Left forelimb (tissue), 1 donor: ENCODE data around the gene KCNAB3.

Experiments
- DNase-seq: peaks from one replicate; pipeline ENCODE4 v3.0.0-alpha.2; 2018; ENCODE audit warnings: low spot score

The KCNAB3 gene

DNA sequence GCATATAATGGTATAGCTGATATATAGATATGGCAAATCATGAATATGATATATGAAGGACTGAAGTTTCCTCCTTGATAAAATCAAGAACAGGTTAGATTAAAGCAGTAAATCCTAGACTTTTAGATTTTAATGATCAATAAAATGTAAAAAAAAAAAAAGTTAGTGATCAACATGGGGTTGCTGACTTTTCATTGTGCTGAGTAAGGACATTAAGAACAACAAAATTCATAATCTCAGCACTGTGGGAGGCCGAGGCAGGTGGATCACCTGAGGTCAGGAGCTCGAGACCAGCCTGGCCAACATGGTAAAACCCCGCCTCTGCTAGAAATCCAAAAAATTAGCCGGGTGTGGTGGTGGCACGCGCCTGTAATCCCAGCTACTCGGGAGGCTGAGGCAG, 51.4 kb downstream of the KCNAB3 start:
- no peak for DNase-seq

DNA sequence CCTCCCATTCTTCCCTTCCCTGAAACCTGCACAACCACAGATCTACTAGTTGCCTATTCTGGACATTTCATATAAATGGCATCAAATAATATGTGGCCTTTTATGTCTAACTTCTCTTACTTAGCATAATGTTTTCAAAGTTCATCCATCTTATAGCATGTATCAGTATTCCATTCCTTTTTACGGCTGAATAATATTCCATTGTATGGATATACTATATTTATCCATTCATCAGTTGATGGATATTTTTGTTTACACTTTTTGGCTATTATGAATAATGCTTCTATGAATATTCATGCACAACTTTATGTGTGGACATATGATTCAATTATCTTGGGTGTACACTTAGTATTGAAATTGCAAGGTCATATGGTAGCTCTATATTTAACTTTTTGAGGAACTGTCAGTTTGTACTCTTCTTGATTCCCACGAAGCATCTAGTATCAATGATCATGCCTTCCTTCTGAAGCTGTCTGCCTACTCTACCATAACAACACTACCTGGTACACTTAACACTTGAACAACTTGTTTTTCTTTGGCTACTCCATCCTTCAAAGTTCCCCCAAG, 53.8 kb downstream of the KCNAB3 start:
- no peak for DNase-seq

GRCh38 chr17:7873051-7873450, 56.6 kb downstream of the KCNAB3 start:
- no peak for DNase-seq
